A549 (cell line): ENCODE data around the gene PIGL. TPM values are rescaled to one million over a fixed set of nuclear protein-coding genes. Genes with fewer than 3 reads are reported as not detected.

Experiments used
- ATAC-seq, 2 experiments: fragments of 200-7000 bp in 1 of 2; fragments of >200 bp in 1 of 2; cut with Nextera tagmentation in 1 of 2; cut with Tn5 transposase in 1 of 2; 3 replicates each; pipeline versions ENCODE4 v1.8.0 to v1.9.1; 2018 to 2020; ENCODE audit warnings: mild to moderate bottlenecking in 1 of 2, moderate library complexity in 1 of 2
- CTCF ChIA-PET: fragments of 300-600 bp; sonication (Branson Sonifier 250); formaldehyde crosslinking; extraction: SDS; loops from one replicate; lab custom pipeline; 2021; ENCODE audit warnings: antibody characterized with exemption, inconsistent platforms; lab: Yijun Ruan, JAX
- POLR2A ChIA-PET: fragments of 350-600 bp; formaldehyde crosslinking; extraction: SDS; loops from one replicate; lab custom pipeline; 2021; ENCODE audit warnings: antibody characterized with exemption, inconsistent platforms; lab: Yijun Ruan, JAX
- DNase-seq, 2 experiments: peaks; one replicate each; pipeline versions ENCODE4 v3.0.0 to v3.0.0-alpha.2; 2011 to 2016; ENCODE audit warnings: low read depth in 1 of 2, low spot score in 1 of 2
- FAIRE-seq: peaks from 2 replicates; lab custom pipeline; 2011; peaks lifted over from hg19 to GRCh38; lab: Jason Lieb, UNC
- H3K27ac ChIP-seq, 2 experiments: fragments of >200 bp; sonication (Bioruptor Twin); formaldehyde crosslinking; 3 replicates each; pipeline ENCODE4 v1.5.1; 2016 to 2017
- H3K4me1 ChIP-seq: fragments of >200 bp; sonication (Bioruptor Twin); formaldehyde crosslinking; 3 replicates; pipeline ENCODE4 v1.6.1; 2016
- H3K4me2 ChIP-seq: fragments of >200 bp; sonication (Bioruptor Twin); formaldehyde crosslinking; 3 replicates; pipeline ENCODE4 v1.6.1; 2016
- H3K4me3 ChIP-seq: fragments of >200 bp; sonication (Bioruptor Twin); formaldehyde crosslinking; 3 replicates; pipeline ENCODE4 v1.5.1; 2016
- H3K9me3 ChIP-seq: fragments of >200 bp; sonication (Bioruptor Twin); formaldehyde crosslinking; 3 replicates; pipeline ENCODE4 v1.6.1; 2016
- CBX2 ChIP-seq: fragments of 200-600 bp; sonication (generic); IDR thresholded peaks from 2 replicates; pipeline ENCODE4 v1.6.1; 2016; ENCODE audit warnings: low read depth, mild to moderate bottlenecking, borderline replicate concordance
- CEBPB ChIP-seq, 2 experiments: fragments of >200 bp in 1 of 2; sonication (Bioruptor Twin) in 1 of 2; formaldehyde crosslinking in 1 of 2; IDR thresholded peaks; 2 replicates each; pipeline ENCODE4 v1.6.1; 2012 to 2016
- E2F6 ChIP-seq: IDR thresholded peaks from 2 replicates; pipeline ENCODE4 v1.6.1; 2012; ENCODE audit warnings: low read depth, borderline replicate concordance
- EHF ChIP-seq: fragments of 250-450 bp; sonication (Bioruptor Pico); IDR thresholded peaks from 2 replicates; pipeline ENCODE4 v1.5.0; 2020; ENCODE audit warnings: mild to moderate bottlenecking
- EHMT2 ChIP-seq: fragments of 200-600 bp; sonication (generic); IDR thresholded peaks from 2 replicates; pipeline ENCODE4 v1.6.1; 2016; ENCODE audit warnings: antibody characterized with exemption, low read depth, mild to moderate bottlenecking, moderate library complexity
- EP300 ChIP-seq, 2 experiments: fragments of >200 bp; sonication (Bioruptor Twin); formaldehyde crosslinking; IDR thresholded peaks; 2 replicates in 1 of 2; 3 replicates in 1 of 2; pipeline ENCODE4 v1.6.1; 2016 to 2017
- ESRRA ChIP-seq: fragments of 150-350 bp; IDR thresholded peaks from 2 replicates; pipeline ENCODE4 v1.6.1; 2014; ENCODE audit warnings: mild to moderate bottlenecking, low read length, borderline replicate concordance
- FOSL2 ChIP-seq, 2 experiments: fragments of 450-650 bp in 1 of 2; fragments of >200 bp in 1 of 2; sonication (Bioruptor Twin) in 1 of 2; formaldehyde crosslinking; IDR thresholded peaks; 2 replicates each; pipeline versions ENCODE4 v1.5.0 to v1.6.1; 2016 to 2020; ENCODE audit warnings: mild to moderate bottlenecking in 1 of 2, moderate library complexity in 1 of 2
- FOXS1 ChIP-seq: fragments of 250-450 bp; sonication (Bioruptor Pico); IDR thresholded peaks from 2 replicates; pipeline ENCODE4 v1.5.0; 2020; ENCODE audit warnings: mild to moderate bottlenecking, moderate library complexity
- GATA3 ChIP-seq: IDR thresholded peaks from 2 replicates; pipeline ENCODE4 v1.6.1; 2012; ENCODE audit warnings: borderline replicate concordance
- HDAC2 ChIP-seq: fragments of 200-600 bp; sonication (generic); IDR thresholded peaks from 2 replicates; pipeline ENCODE4 v1.6.1; 2016
- HOXB13 ChIP-seq: fragments of 250-450 bp; sonication (Bioruptor Pico); IDR thresholded peaks from 2 replicates; pipeline ENCODE4 v1.5.0; 2020; ENCODE audit warnings: low read depth, mild to moderate bottlenecking, moderate library complexity
- JUNB ChIP-seq: fragments of >200 bp; sonication (Bioruptor Twin); formaldehyde crosslinking; IDR thresholded peaks from 2 replicates; pipeline ENCODE4 v1.6.1; 2016
- KDM5A ChIP-seq: fragments of 200-600 bp; sonication (generic); IDR thresholded peaks from 2 replicates; pipeline ENCODE4 v1.6.1; 2016; ENCODE audit warnings: antibody characterized with exemption, mild to moderate bottlenecking
- MAFK ChIP-seq: fragments of 450-650 bp; IDR thresholded peaks from 2 replicates; pipeline ENCODE4 v1.6.1; 2014; ENCODE audit not compliant: partially characterized antibody
- MAZ ChIP-seq: fragments of 150-350 bp; IDR thresholded peaks from 2 replicates; pipeline ENCODE4 v1.6.1; 2014; ENCODE audit warnings: antibody characterized with exemption, low read depth, low read length, borderline replicate concordance
- NPAS2 ChIP-seq: fragments of 250-450 bp; sonication (Bioruptor Pico); IDR thresholded peaks from 2 replicates; pipeline ENCODE4 v1.8.0; 2022; ENCODE audit warnings: mild to moderate bottlenecking, moderate library complexity, borderline replicate concordance
- PHF8 ChIP-seq: fragments of 200-600 bp; sonication (generic); IDR thresholded peaks from 2 replicates; pipeline ENCODE4 v1.6.1; 2016; ENCODE audit warnings: low read depth, mild to moderate bottlenecking, antibody characterized with exemption, moderate library complexity, borderline replicate concordance
- POLR2A ChIP-seq: IDR thresholded peaks from 2 replicates; pipeline ENCODE4 v1.6.1; 2012; ENCODE audit warnings: mild to moderate bottlenecking, low read length
- POLR2AphosphoS2 ChIP-seq: conservative IDR thresholded peaks from 2 replicates; pipeline ENCODE4 v1.6.1; 2012; ENCODE audit warnings: low read length, improper control_type of control experiment, inconsistent platforms
- RAD21 ChIP-seq, 2 experiments: fragments of >200 bp in 1 of 2; sonication (Bioruptor Twin) in 1 of 2; formaldehyde crosslinking in 1 of 2; IDR thresholded peaks in 1 of 2; conservative IDR thresholded peaks in 1 of 2; 2 replicates in 1 of 2; 3 replicates in 1 of 2; pipeline ENCODE4 v1.6.1; 2012 to 2018; ENCODE audit warnings: inconsistent platforms in 1 of 2
- RCOR1 ChIP-seq: fragments of 150-350 bp; IDR thresholded peaks from 2 replicates; pipeline ENCODE4 v1.6.1; 2014; ENCODE audit warnings: antibody characterized with exemption, low read length, low read depth
- SMC3 ChIP-seq: fragments of >200 bp; sonication (Bioruptor Twin); formaldehyde crosslinking; IDR thresholded peaks from 3 replicates; pipeline ENCODE4 v1.6.1; 2018; ENCODE audit warnings: inconsistent platforms
- ZC3H11A ChIP-seq: fragments of 450-650 bp; IDR thresholded peaks from 2 replicates; pipeline ENCODE4 v1.6.1; 2014; ENCODE audit warnings: antibody characterized with exemption, mild to moderate bottlenecking
- ZFP36 ChIP-seq: fragments of 450-650 bp; IDR thresholded peaks from 2 replicates; pipeline ENCODE4 v1.6.1; 2014; ENCODE audit warnings: borderline replicate concordance; ENCODE audit not compliant: partially characterized antibody
- WGBS: methylation state at CpG from one replicate; pipeline ENCODE4 v1.1.6; 2017; ENCODE audit errors: missing lambda C conversion rate; 5-methylcytosine and 5-hydroxymethylcytosine counted together
- polyA plus RNA-seq, 4 experiments: library from polyadenylated mRNA; depleted of rRNA in 3 of 4; stranded (reverse); fragments of >200 nt; fragmentation: RNase III in 1 of 4; extraction: RNeasy Plus Mini Kit Qiagen cat#74134 plus additional on column Dnase treatment in 1 of 4; gene quantifications; 2 replicates in 3 of 4; 3 replicates in 1 of 4; pipeline ENCODE4 v1.2.3, GENCODE V29; 2011 to 2017
- TF ChIP-seq, protein P1 (sequence below): fragments of 150-350 bp; IDR thresholded peaks from 2 replicates; pipeline ENCODE4 v1.6.1; 2014; ENCODE audit warnings: low read depth, mild to moderate bottlenecking, low read length
- TF ChIP-seq, protein P2 (sequence below): IDR thresholded peaks from 2 replicates; pipeline ENCODE4 v1.6.1; 2012
- TF ChIP-seq, protein P3 (sequence below): fragments of >200 bp; sonication (Bioruptor Twin); formaldehyde crosslinking; IDR thresholded peaks from 3 replicates; pipeline ENCODE4 v1.6.1; 2016
- TF ChIP-seq, protein P4 (sequence below): fragments of >200 bp; sonication (Bioruptor Twin); formaldehyde crosslinking; IDR thresholded peaks from 2 replicates; pipeline ENCODE4 v1.6.1; 2016
- TF ChIP-seq, protein P5 (sequence below): fragments of 450-650 bp; IDR thresholded peaks from 2 replicates; pipeline ENCODE4 v1.6.1; 2014; ENCODE audit warnings: antibody characterized with exemption

PIGL gene
- polyA plus RNA-seq, 2 of the 4 experiments (the other 2 are of a cell fraction), result 27.5 to 35.1 TPM

DNA sequence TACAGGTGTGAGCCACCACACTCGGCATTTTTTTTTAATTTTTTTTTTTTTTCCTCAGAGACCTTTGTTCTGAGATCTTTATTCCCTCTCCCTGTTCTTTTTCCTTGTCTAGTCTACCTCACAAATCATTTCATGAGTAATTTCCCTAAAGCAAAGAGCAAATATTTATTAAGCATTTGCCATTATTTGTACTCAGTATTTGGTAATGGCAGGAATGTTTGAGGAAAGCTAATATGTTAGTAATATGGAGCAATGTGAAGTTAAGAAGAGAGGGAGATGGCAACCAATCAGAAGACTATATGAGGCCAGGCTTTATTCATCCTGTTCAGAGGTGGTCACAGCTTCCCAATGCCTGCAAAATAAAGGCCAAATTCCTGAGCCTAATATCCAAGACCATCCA lies 122.9 kb downstream of the PIGL start:
- Histone ChIP-seq H3K9me3 (peaks cover 7% of the 10 kb centered on the region; the same call in 2 of the 3 replicates), H3K27ac (peak overlapping the region in 1 of 2 experiments; percentile 75; a peak in 1 of 6 replicates), H3K4me2 (0 out of 3 replicates have a peak overlapping the region, but pooled peaks have one; percentile 2), H3K4me1 (peaks cover 13% of the 10 kb centered on the region), H3K4me3 (no peak overlapping the region)
- peak in 1 of 2 experiments; percentile 35; a peak in 1 of 5 replicates for TF ChIP-seq EP300 (IDR thresholded peaks at IDR 0.05)
- TF ChIP-seq POLR2A, result no peak
- no peak for TF ChIP-seq FOSL2 (IDR thresholded peaks at IDR 0.05)
- TF ChIP-seq FOSL2 (CRISPR knock-in tag; IDR thresholded peaks at IDR 0.05), result peak; percentile 84
- TF ChIP-seq, protein P1, sequence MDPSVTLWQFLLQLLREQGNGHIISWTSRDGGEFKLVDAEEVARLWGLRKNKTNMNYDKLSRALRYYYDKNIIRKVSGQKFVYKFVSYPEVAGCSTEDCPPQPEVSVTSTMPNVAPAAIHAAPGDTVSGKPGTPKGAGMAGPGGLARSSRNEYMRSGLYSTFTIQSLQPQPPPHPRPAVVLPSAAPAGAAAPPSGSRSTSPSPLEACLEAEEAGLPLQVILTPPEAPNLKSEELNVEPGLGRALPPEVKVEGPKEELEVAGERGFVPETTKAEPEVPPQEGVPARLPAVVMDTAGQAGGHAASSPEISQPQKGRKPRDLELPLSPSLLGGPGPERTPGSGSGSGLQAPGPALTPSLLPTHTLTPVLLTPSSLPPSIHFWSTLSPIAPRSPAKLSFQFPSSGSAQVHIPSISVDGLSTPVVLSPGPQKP, result no peak
- peak; percentile 55; the same call in 1 of the 2 replicates for TF ChIP-seq GATA3
- TF ChIP-seq KDM5A, result no peak
- TF ChIP-seq, protein P2, sequence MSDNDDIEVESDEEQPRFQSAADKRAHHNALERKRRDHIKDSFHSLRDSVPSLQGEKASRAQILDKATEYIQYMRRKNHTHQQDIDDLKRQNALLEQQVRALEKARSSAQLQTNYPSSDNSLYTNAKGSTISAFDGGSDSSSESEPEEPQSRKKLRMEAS, result peak; percentile 38; the same call in 1 of the 2 replicates
- TF ChIP-seq, protein P3, sequence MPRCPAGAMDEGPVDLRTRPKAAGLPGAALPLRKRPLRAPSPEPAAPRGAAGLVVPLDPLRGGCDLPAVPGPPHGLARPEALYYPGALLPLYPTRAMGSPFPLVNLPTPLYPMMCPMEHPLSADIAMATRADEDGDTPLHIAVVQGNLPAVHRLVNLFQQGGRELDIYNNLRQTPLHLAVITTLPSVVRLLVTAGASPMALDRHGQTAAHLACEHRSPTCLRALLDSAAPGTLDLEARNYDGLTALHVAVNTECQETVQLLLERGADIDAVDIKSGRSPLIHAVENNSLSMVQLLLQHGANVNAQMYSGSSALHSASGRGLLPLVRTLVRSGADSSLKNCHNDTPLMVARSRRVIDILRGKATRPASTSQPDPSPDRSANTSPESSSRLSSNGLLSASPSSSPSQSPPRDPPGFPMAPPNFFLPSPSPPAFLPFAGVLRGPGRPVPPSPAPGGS, result 0 out of 3 replicates have a peak, but pooled peaks have one; percentile 39
- TF ChIP-seq SMC3, result 0 out of 3 replicates have a peak, but pooled peaks have one; percentile 7
- no peak for TF ChIP-seq MAFK
- peak; percentile 57; the same call in 1 of the 2 replicates for TF ChIP-seq JUNB
- TF ChIP-seq EHMT2, result no peak
- no peak for TF ChIP-seq RAD21 (conservative IDR thresholded peaks at IDR 0.05 in 1 of 2, IDR thresholded peaks at IDR 0.05 in 1 of 2)
- peak; percentile 29 to 74; a peak in 2 of 4 replicates for TF ChIP-seq CEBPB (IDR thresholded peaks at IDR 0.05)
- TF ChIP-seq E2F6, result peak; percentile 42; the same call in 1 of the 2 replicates
- no peak for TF ChIP-seq ZC3H11A
- no peak for TF ChIP-seq PHF8
- no peak for TF ChIP-seq HDAC2
- FAIRE-seq (peak; percentile 32), DNase-seq (peak in 1 of 2 experiments; percentile 87), ATAC-seq (peak; percentile 81 to 84)
- ChIA-PET CTCF (interaction anchor here (0.6 to 10.4 kb wide), 4 partner anchors 12 to 35 kb away, joined by 3 to 85 read pairs (median 16); partner anchors contain the start of gene CENPV), POLR2A (interaction anchor here (0.7 to 2.6 kb wide), 3 partner anchors 9 to 38 kb away, joined by 3 to 11 read pairs (median 4); partner anchors contain the start of gene CENPV)
- WGBS, result 3% methylated on average over 1 of the region's 1 CpG

DNA sequence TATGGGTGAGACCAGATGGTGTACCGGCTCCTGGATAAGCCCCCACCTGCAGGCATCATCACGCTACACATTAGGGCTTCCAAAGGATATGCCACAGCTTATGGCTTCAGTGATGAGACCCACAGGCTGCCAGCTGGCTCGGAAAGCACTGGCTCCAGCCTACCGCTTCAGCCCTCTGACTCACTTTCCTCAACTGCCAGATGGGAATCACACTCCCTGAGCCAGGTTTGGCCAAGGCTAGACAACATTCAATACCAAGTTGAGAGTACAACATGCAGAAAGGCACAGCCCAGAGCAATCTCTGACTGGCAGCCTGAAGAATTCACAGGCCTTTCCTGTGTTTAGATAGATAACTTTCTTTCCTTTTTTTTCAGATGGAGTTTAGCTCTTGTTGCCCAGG lies 126.0 kb downstream of the PIGL start:
- ChIA-PET CTCF (interaction anchor here (0.9 to 10.4 kb wide), 9 partner anchors 9 to 133 kb away, joined by 3 to 85 read pairs (median 3); partner anchors contain the start of gene CENPV), POLR2A (no interaction called here)
- H3K4me1 ChIP-seq, result peaks cover 13% of the 10 kb centered on the region
- no peak overlapping the region for H3K4me3 ChIP-seq
- peaks cover 7% of the 10 kb centered on the region; the same call in 2 of the 3 replicates for H3K9me3 ChIP-seq
- H3K27ac ChIP-seq, result no peak overlapping the region
- DNase-seq, result no peak
- TF ChIP-seq POLR2AphosphoS2 (no peak), SMC3 (no peak), MAFK (no peak), ZFP36 (no peak), ESRRA (no peak), HOXB13 (CRISPR knock-in tag) (no peak), PHF8 (no peak), CBX2 (no peak), MAZ (no peak), HDAC2 (no peak), EHF (CRISPR knock-in tag) (no peak), NPAS2 (CRISPR knock-in tag) (no peak), RCOR1 (no peak), FOXS1 (CRISPR knock-in tag) (no peak), EP300 (IDR thresholded peaks at IDR 0.05) (no peak), FOSL2 (IDR thresholded peaks at IDR 0.05) (no peak), FOSL2 (CRISPR knock-in tag; IDR thresholded peaks at IDR 0.05) (no peak)
- TF ChIP-seq, protein P4, sequence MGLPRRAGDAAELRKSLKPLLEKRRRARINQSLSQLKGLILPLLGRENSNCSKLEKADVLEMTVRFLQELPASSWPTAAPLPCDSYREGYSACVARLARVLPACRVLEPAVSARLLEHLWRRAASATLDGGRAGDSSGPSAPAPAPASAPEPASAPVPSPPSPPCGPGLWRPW, result no peak
- TF ChIP-seq, protein P5, sequence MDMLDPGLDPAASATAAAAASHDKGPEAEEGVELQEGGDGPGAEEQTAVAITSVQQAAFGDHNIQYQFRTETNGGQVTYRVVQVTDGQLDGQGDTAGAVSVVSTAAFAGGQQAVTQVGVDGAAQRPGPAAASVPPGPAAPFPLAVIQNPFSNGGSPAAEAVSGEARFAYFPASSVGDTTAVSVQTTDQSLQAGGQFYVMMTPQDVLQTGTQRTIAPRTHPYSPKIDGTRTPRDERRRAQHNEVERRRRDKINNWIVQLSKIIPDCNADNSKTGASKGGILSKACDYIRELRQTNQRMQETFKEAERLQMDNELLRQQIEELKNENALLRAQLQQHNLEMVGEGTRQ, result no peak
- TF ChIP-seq, protein P2, result no peak
- ATAC-seq, result no peak
- 89% methylated on average over 4 of the region's 4 CpGs for WGBS
- H3K4me2 ChIP-seq, result no peak overlapping the region
- no peak for FAIRE-seq
